ENCODE measurements around the gene SMYD3. TPM values are rescaled to one million over a fixed set of nuclear protein-coding genes. Genes with fewer than 3 reads are reported as not detected.

SMYD3 gene
- total and polyA plus RNA-seq, 9 of the 15 experiments (the other 6 are each of a cell fraction or from before 2014, with no cell fraction given) = 128 to 440 (median 197) TPM

- 0 out of 6 replicates have a peak, but pooled peaks of 1 of the 3 experiments have one; percentile 8 for TF ChIP-seq ZBTB11 (CRISPR knock-in tag; IDR thresholded peaks at IDR 0.05)
- no peak for TF ChIP-seq ZBTB9 (CRISPR knock-in tag; IDR thresholded peaks at IDR 0.05)
- no peak for TF ChIP-seq E4F1 (CRISPR knock-in tag; IDR thresholded peaks at IDR 0.05; ENCODE audit: borderline replicate concordance)
- peak; percentile 77 for TF ChIP-seq CTBP1 (IDR thresholded peaks at IDR 0.05; ENCODE audit: borderline replicate concordance)
- no peak for TF ChIP-seq ZBTB8A (IDR thresholded peaks at IDR 0.05; ENCODE audit: partially characterized antibody)
- peak; percentile 31; the same call in 1 of the 2 replicates for TF ChIP-seq TAF7 (tag; IDR thresholded peaks at IDR 0.05)
- 0 out of 4 replicates have a peak, but pooled peaks of 1 of the 2 experiments have one; percentile 3 for TF ChIP-seq TRIM24 (IDR thresholded peaks at IDR 0.05)
- TF ChIP-seq ZNF551 (CRISPR knock-in tag; IDR thresholded peaks at IDR 0.05) = no peak
- peak; percentile 71 for TF ChIP-seq TAF9B (IDR thresholded peaks at IDR 0.05; ENCODE audit: partially characterized antibody)
- TF ChIP-seq ZNF444 (CRISPR knock-in tag; IDR thresholded peaks at IDR 0.05) = no peak
- no peak for TF ChIP-seq ZNF561 (CRISPR knock-in tag; conservative IDR thresholded peaks at IDR 0.05)
- peak; percentile 73 for TF ChIP-seq ATF7 (IDR thresholded peaks at IDR 0.05)
- no peak for TF ChIP-seq MAFF (IDR thresholded peaks at IDR 0.05; ENCODE audit: low read length)
- peak; percentile 68; the same call in 1 of the 2 replicates for TF ChIP-seq THAP12 (CRISPR knock-in tag; IDR thresholded peaks at IDR 0.05)
- TF ChIP-seq ZNF253 (CRISPR knock-in tag; conservative IDR thresholded peaks at IDR 0.05) = no peak
- TF ChIP-seq KDM1A (IDR thresholded peaks at IDR 0.05) = peak; percentile 39 to 56; a peak in 3 of 4 replicates
- no peak for TF ChIP-seq MTF1 (CRISPR knock-in tag; IDR thresholded peaks at IDR 0.05; ENCODE audit: borderline replicate concordance)
- TF ChIP-seq ZSCAN32 (CRISPR knock-in tag; IDR thresholded peaks at IDR 0.05) = no peak
- TF ChIP-seq ASH1L (IDR thresholded peaks at IDR 0.05; ENCODE audit: borderline replicate concordance, low read depth, partially characterized antibody) = peak; percentile 82
Measured at GRCh38 chr1:245988393-245989078, 518.5 kb downstream of the SMYD3 start (continued).

All from K562 (cell line).